Spleen (tissue), 7 donors: ENCODE data around the gene KDF1.

ENCODE experiments used
- POLR2A ChIP-seq, 3 donors: fragments of 450-650 bp; IDR thresholded peaks; one replicate each; pipeline ENCODE4 v1.5.1; 2017; ENCODE audit warnings: antibody characterized with exemption in 3 of 3, mild to moderate bottlenecking in 1 of 3
- TF ChIP-seq, protein P1 (sequence below), 11 experiments: fragments of 200-600 bp in 7 of 11; fragments of 450-650 bp in 4 of 11; sonication (generic) in 4 of 11; IDR thresholded peaks in 8 of 11; conservative IDR thresholded peaks in 3 of 11; 1 replicate in 7 of 11; 2 replicates in 4 of 11; pipeline versions ENCODE4 v1.4.0 to v1.8.0; 2016 to 2021; ENCODE audit warnings: antibody characterized with exemption in 11 of 11, inconsistent platforms in 4 of 11, mild to moderate bottlenecking in 1 of 11
- donor health status: DM: no; HTN: no; CAD: no; lungs with moderate emphysema.
- donor health status: DM: no; HTN: no; CAD: no.
- donor health status: DM: no; HTN: no; CAD: no.

GRCh38 chr1:27005648-27006496 is 45.6 kb upstream of the KDF1 start:
- no peak for TF ChIP-seq POLR2A (IDR thresholded peaks at IDR 0.05)
- TF ChIP-seq, protein P1, sequence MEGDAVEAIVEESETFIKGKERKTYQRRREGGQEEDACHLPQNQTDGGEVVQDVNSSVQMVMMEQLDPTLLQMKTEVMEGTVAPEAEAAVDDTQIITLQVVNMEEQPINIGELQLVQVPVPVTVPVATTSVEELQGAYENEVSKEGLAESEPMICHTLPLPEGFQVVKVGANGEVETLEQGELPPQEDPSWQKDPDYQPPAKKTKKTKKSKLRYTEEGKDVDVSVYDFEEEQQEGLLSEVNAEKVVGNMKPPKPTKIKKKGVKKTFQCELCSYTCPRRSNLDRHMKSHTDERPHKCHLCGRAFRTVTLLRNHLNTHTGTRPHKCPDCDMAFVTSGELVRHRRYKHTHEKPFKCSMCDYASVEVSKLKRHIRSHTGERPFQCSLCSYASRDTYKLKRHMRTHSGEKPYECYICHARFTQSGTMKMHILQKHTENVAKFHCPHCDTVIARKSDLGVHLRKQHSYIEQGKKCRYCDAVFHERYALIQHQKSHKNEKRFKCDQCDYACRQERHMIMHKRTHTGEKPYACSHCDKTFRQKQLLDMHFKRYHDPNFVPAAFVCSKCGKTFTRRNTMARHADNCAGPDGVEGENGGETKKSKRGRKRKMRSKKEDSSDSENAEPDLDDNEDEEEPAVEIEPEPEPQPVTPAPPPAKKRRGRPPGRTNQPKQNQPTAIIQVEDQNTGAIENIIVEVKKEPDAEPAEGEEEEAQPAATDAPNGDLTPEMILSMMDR (IDR thresholded peaks at IDR 0.05 in 8 of 11, conservative IDR thresholded peaks at IDR 0.05 in 3 of 11) = no peak
